K562 (cell line): ENCODE data around the gene SLC5A2. TPM values are rescaled to one million over a fixed set of nuclear protein-coding genes. Genes with fewer than 3 reads are reported as not detected.
A peak's percentile ranks its signal among the peaks of the same experiment; 100 is the strongest.

Experiments
- ATAC-seq: fragments of 200-7000 bp; cut with Tn5 transposase; 3 replicates; pipeline ENCODE4 v1.9.1; 2020; ENCODE audit warnings: moderate library complexity
- BruUV-seq: library from RNA; stranded (reverse); fragments of 400-500 nt; replicated peaks from 2 replicates; lab custom pipeline; 2021; lab: Mats Ljungman, UMichigan
- CTCF ChIA-PET: fragments of 300-600 bp; formaldehyde crosslinking; extraction: SDS; loops from one replicate; lab custom pipeline; 2021; ENCODE audit warnings: low intra/inter-chr PET ratio; lab: Yijun Ruan, JAX
- POLR2A ChIA-PET: fragments of 300-600, 350-650 bp; sonication (Branson Sonifier 250); formaldehyde crosslinking; extraction: SDS; loops from one replicate; lab custom pipeline; 2021; ENCODE audit warnings: antibody characterized with exemption, inconsistent platforms; lab: Yijun Ruan, JAX
- DNase-seq, 4 experiments: peaks; one replicate each; pipeline versions ENCODE4 v3.0.0 to v3.0.0-alpha.2; 2011 to 2018; ENCODE audit warnings: low spot score in 3 of 4, mixed read lengths in 3 of 4; ENCODE audit errors: extremely low read depth in 1 of 4
- FAIRE-seq: peaks from 2 replicates; lab custom pipeline; 2011; peaks lifted over from hg19 to GRCh38; lab: Jason Lieb, UNC
- H2AFZ ChIP-seq: 2 replicates; pipeline ENCODE4 v1.6.0; 2011; ENCODE audit warnings: low read depth, low read length, control low read depth, inconsistent platforms
- H3K27ac ChIP-seq: fragments of 200-600 bp; 3 replicates; pipeline ENCODE4 v1.8.0; 2011; ENCODE audit warnings: low read depth, mild to moderate bottlenecking, control low read depth, inconsistent platforms, low read length, moderate library complexity, mixed read lengths; ENCODE audit errors: extremely low read depth
- H3K27me3 ChIP-seq, 2 experiments: fragments of 300-600 bp in 1 of 2; 2 replicates in 1 of 2; 3 replicates in 1 of 2; pipeline versions ENCODE4 v1.6.0 to v1.8.0; 2011; ENCODE audit warnings: inconsistent platforms in 2 of 2, low read length in 2 of 2, mild to moderate bottlenecking in 1 of 2, mixed read lengths in 1 of 2, moderate library complexity in 1 of 2; ENCODE audit not compliant: control insufficient read depth in 2 of 2, insufficient read depth in 2 of 2
- H3K36me3 ChIP-seq: fragments of 300-600 bp; 3 replicates; pipeline ENCODE4 v1.8.0; 2011; ENCODE audit warnings: mild to moderate bottlenecking, low read length, inconsistent platforms; ENCODE audit not compliant: control insufficient read depth, insufficient read depth
- H3K4me1 ChIP-seq, 2 experiments: fragments of 200-600 bp in 1 of 2; replicated peaks in 1 of 2; 2 replicates in 1 of 2; 3 replicates in 1 of 2; pipeline versions ENCODE4 v1.5.1 to v1.8.0; 2011; ENCODE audit warnings: inconsistent platforms in 2 of 2, low read length in 2 of 2, mild to moderate bottlenecking in 1 of 2, mixed read lengths in 1 of 2, moderate library complexity in 1 of 2; ENCODE audit not compliant: control insufficient read depth in 2 of 2, insufficient read depth in 2 of 2
- H3K4me2 ChIP-seq: 2 replicates; pipeline ENCODE4 v1.6.1; 2011; ENCODE audit warnings: low read length, control low read depth, inconsistent platforms, mixed read lengths; ENCODE audit not compliant: insufficient read depth
- H3K4me3 ChIP-seq: fragments of 200-600 bp; sonication (generic), shearing (Covaris generic); 2 replicates; pipeline ENCODE4 v1.5.1; 2016; ENCODE audit warnings: control low read depth, inconsistent platforms
- H3K79me2 ChIP-seq: fragments of 200-600 bp; 3 replicates; pipeline ENCODE4 v1.8.0; 2011; ENCODE audit warnings: low read length, inconsistent platforms; ENCODE audit not compliant: control insufficient read depth, insufficient read depth
- H3K9ac ChIP-seq, 2 experiments: 2 replicates each; pipeline versions ENCODE4 v1.6.0 to v1.6.1; 2011; ENCODE audit warnings: low read depth in 2 of 2, low read length in 2 of 2, control low read depth in 1 of 2, inconsistent platforms in 1 of 2, mild to moderate bottlenecking in 1 of 2, mixed read lengths in 1 of 2; ENCODE audit not compliant: insufficient read depth in 1 of 2
- H3K9me1 ChIP-seq: one replicate; pipeline ENCODE4 v1.6.0; 2011; ENCODE audit warnings: inconsistent platforms, mild to moderate bottlenecking, low read length, moderate library complexity; ENCODE audit not compliant: control insufficient read depth, insufficient read depth
- H3K9me3 ChIP-seq: replicated peaks from 2 replicates; pipeline ENCODE4 v1.5.1; 2011; ENCODE audit warnings: low read depth, low read length, inconsistent platforms; ENCODE audit not compliant: control insufficient read depth, insufficient read depth
- H4K20me1 ChIP-seq: replicated peaks from 2 replicates; pipeline ENCODE4 v1.6.1; 2011; ENCODE audit warnings: low read length, inconsistent platforms, mixed read lengths; ENCODE audit not compliant: control insufficient read depth, insufficient read depth
- KLF13 ChIP-seq: fragments of 450-650 bp; IDR thresholded peaks from 2 replicates; pipeline ENCODE4 v1.6.1; 2016; ENCODE audit warnings: missing genetic modification characterization, low read depth, mild to moderate bottlenecking, missing compliant biosample characterization, moderate library complexity, borderline replicate concordance
- MAFG ChIP-seq: fragments of 450-650 bp; conservative IDR thresholded peaks from 2 replicates; pipeline ENCODE4 v1.6.1; 2016; ENCODE audit warnings: missing genetic modification characterization, missing compliant biosample characterization
- OTX1 ChIP-seq: fragments of 450-650 bp; formaldehyde crosslinking; IDR thresholded peaks from 2 replicates; pipeline ENCODE4 v1.4.0; 2022; ENCODE audit warnings: mild to moderate bottlenecking
- SIX5 ChIP-seq, 2 experiments: IDR thresholded peaks; 2 replicates each; pipeline ENCODE4 v1.6.1; 2011; ENCODE audit warnings: low read length in 2 of 2, borderline replicate concordance in 1 of 2, low read depth in 1 of 2, mild to moderate bottlenecking in 1 of 2, moderate library complexity in 1 of 2; ENCODE audit not compliant: insufficient read depth in 1 of 2
- TOE1 ChIP-seq, 2 experiments: fragments of 450-650 bp in 1 of 2; sonication (generic) in 1 of 2; formaldehyde crosslinking in 1 of 2; IDR thresholded peaks; 2 replicates each; pipeline versions ENCODE4 v1.7.1 to v1.8.0; 2016 to 2022; ENCODE audit warnings: borderline replicate concordance in 2 of 2, mild to moderate bottlenecking in 2 of 2, antibody characterized with exemption in 1 of 2, inconsistent platforms in 1 of 2, low read depth in 1 of 2, missing genetic modification reagents in 1 of 2, moderate library complexity in 1 of 2
- ZNF384 ChIP-seq: IDR thresholded peaks from 2 replicates; pipeline ENCODE4 v1.6.1; 2012; ENCODE audit warnings: low read depth, low read length, improper control_type of control experiment
- WGBS: fragments of 100-300 bp; shearing (Covaris generic); methylation state at CpG from one replicate; pipeline ENCODE4 v1.1.6; 2016; ENCODE audit warnings: low coverage, mixed read lengths; ENCODE audit not compliant: insufficient coverage; ENCODE audit errors: missing lambda C conversion rate; 5-methylcytosine and 5-hydroxymethylcytosine counted together
- in situ Hi-C: fragments of 300-500 bp; cut with MboI; formaldehyde crosslinking; loops from 4 replicates; pipeline ENCODE4 v1.15.0; 2018; ENCODE audit warnings: inconsistent platforms, mixed read lengths
- intact Hi-C: fragments of 100-400 bp; cut with micrococcal nuclease; formaldehyde crosslinking; loops from 2 replicates; pipeline ENCODE4 v1.14.2; 2022
- polyA plus RNA-seq, 8 experiments: library from polyadenylated mRNA; depleted of rRNA in 4 of 8; stranded (reverse) in 5 of 8; unstranded in 3 of 8; fragments of >200 nt; fragmentation: Nextera tagmentation in 2 of 8; fragmentation: Illumina TruSeq in 1 of 8; extraction: Ambion mirVana in 2 of 8; extraction: Trizol in 1 of 8; gene quantifications; 2 replicates each; pipeline versions ENCODE4 v1.2.1 to v1.2.3, GENCODE V29; 2011 to 2014; ENCODE audit warnings: inconsistent platforms in 1 of 8, missing spikeins in 1 of 8
- total RNA-seq, 7 experiments: library from RNA; depleted of rRNA in 6 of 7; stranded (reverse); fragments of >200 nt in 6 of 7; fragmentation: Illumina TruSeq in 2 of 7; extraction: Trizol in 2 of 7; gene quantifications; 2 replicates each; pipeline versions ENCODE4 v1.2.1 to v1.2.3, GENCODE V29; 2011 to 2021; ENCODE audit warnings: low replicate concordance in 1 of 7
- TF ChIP-seq, protein P1 (sequence below), 2 experiments: IDR thresholded peaks in 1 of 2; conservative IDR thresholded peaks in 1 of 2; 2 replicates each; pipeline ENCODE4 v1.6.1; 2016; ENCODE audit warnings: low read depth in 2 of 2, mild to moderate bottlenecking in 1 of 2, missing compliant biosample characterization in 1 of 2, missing genetic modification characterization in 1 of 2, moderate library complexity in 1 of 2
- TF ChIP-seq, protein P2 (sequence below): fragments of 250-450 bp; sonication (Bioruptor Pico); IDR thresholded peaks from 2 replicates; pipeline ENCODE4 v1.4.0; 2020
- TF ChIP-seq, protein P3 (sequence below): fragments of 250-450 bp; sonication (Bioruptor Pico); IDR thresholded peaks from 2 replicates; pipeline ENCODE4 v1.5.0; 2021

SLC5A2 gene
- total and polyA plus RNA-seq, 9 of the 15 experiments (the other 6 are each of a cell fraction or from before 2014, with no cell fraction given) = 0.07 to 2.7 (median 2.2) TPM; not detected in 6

DNA sequence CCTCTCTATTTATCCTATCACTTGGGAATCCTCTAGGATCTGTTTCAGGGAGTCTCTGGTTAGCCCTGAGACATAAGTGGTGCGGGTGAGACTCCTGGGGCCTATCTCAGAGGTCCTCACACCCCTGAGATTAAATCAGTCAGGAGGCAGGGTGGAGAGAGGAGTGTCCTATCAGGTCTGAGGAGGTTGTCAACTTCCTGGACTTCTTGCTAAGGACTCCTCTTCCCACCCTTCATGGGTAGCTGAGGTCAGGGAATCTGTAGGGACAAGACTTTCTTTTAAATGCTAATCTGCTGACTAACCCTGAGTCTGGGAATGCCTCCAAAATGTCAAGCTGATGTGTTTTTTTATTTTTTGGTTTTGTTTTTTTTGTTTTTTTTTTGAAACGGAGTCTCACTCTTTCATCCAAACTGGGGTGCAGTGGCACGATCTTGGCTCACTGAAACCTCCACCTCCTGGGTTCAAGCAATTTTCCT lies 30.3 kb upstream of the SLC5A2 start (continued):
- TF ChIP-seq, protein P1, sequence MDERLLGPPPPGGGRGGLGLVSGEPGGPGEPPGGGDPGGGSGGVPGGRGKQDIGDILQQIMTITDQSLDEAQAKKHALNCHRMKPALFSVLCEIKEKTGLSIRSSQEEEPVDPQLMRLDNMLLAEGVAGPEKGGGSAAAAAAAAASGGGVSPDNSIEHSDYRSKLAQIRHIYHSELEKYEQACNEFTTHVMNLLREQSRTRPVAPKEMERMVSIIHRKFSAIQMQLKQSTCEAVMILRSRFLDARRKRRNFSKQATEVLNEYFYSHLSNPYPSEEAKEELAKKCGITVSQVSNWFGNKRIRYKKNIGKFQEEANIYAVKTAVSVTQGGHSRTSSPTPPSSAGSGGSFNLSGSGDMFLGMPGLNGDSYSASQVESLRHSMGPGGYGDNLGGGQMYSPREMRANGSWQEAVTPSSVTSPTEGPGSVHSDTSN (CRISPR knock-in tag; IDR thresholded peaks at IDR 0.05; ENCODE audit: low read depth) = no peak
- TF ChIP-seq, protein P1 (tag; conservative IDR thresholded peaks at IDR 0.05; ENCODE audit: low read depth) = 0 out of 2 replicates have a peak, but pooled peaks have one; percentile 37
- peak; percentile 61 for TF ChIP-seq MAFG
- TF ChIP-seq, all 486 proteins: peak for 22

DNA sequence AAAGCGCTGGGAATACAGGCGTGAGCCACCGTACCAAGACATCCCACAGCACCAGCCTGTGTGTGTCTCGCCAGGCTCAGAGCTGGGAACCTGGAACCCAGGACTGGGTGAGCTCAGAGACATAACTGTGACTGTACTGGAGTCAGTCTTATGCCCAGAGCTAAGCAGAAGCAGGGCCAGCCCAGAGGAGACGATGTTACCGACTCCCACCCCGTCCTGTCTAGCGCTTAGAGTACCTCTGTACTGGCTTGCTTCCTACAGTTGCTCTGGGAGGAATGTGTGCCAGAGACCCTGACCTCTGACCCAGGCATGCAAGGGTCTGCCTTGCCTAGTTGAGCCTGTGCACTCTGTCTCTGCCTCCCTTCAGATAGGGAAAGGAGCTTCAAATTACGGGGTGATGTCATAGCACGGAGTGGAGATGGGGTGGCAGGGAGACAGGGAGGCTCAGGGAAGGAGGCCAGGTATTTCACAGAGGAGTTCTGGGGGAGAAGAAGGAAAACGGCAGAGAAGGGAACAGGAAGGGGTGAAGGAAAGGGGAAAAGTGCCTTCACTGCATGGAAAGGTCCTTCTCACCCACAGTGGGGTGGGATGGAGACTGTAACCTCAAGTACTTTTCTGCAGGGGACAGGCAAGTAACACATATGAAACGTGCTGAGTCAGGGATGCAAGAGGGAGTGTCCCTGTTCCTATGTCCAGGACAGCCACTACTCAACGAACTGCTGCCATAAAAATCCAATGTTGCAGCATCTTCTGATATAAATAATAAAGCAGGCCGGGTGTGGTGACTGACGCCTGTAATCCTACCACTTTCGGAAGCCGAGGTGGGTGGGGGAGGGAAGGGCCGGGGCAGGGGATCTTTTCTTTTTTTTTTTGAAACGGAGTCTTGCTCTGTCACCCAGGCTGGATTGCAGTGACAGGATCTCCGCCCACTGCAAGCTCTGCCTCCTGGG lies 29.4 kb upstream of the SLC5A2 start:
- Histone ChIP-seq H4K20me1 (peaks cover 4% of the 10 kb centered on the region), H3K27me3 (no peaks in the 10 kb centered on the region), H3K4me1 (peaks cover 53 to 66% of the 10 kb centered on the region in 2 experiments), H3K79me2 (peaks cover 44% of the 10 kb centered on the region), H2AFZ (peak overlapping the region; percentile 73), H3K9ac (peak overlapping the region; percentile 28 to 84), H3K27ac (peak overlapping the region; percentile 71), H3K36me3 (peaks cover 22% of the 10 kb centered on the region; the same call in 1 of the 3 replicates), H3K9me3 (no peaks in the 10 kb centered on the region), H3K4me2 (peak overlapping the region; percentile 83), H3K4me3 (no peak overlapping the region), H3K9me1 (no peaks in the 10 kb centered on the region)
- ChIA-PET CTCF (interaction anchor here (0.9 kb wide), 1 partner anchor 415 kb away, joined by 3 read pairs; no protein-coding TSS in a partner anchor), POLR2A (interaction anchor here (0.6 to 1.5 kb wide), 6 partner anchors 10 to 274 kb away, joined by 3 to 7 read pairs (median 4); partner anchors contain the start of gene FUS)
- BruUV-seq = no TSS peak
- intact Hi-C loops = loop anchor here (2.0 to 10.0 kb wide), 4 partner anchors 51 to 499 kb away; partner anchors contain the start of gene SETD1A
- DNase-seq (peak; percentile 40 to 81 (median 52)), ATAC-seq (peak; percentile 63), FAIRE-seq (peak; percentile 42)
- 12% methylated on average over 18 of the region's 20 CpGs for WGBS
- in situ Hi-C loops = loop anchor here (10.0 kb wide), 1 partner anchor 241 kb away; no protein-coding TSS in a partner anchor
- peak; percentile 83; the same call in 1 of the 2 replicates for TF ChIP-seq OTX1 (CRISPR knock-in tag)
- no peak for TF ChIP-seq SIX5 (IDR thresholded peaks at IDR 0.05; ENCODE audit: borderline replicate concordance in 1 of 2, insufficient read depth in 1 of 2, low read depth in 1 of 2, low read length in 2 of 2)
- TF ChIP-seq KLF13 (tag) = 0 out of 2 replicates have a peak, but pooled peaks have one; percentile 47
- TF ChIP-seq, protein P2, sequence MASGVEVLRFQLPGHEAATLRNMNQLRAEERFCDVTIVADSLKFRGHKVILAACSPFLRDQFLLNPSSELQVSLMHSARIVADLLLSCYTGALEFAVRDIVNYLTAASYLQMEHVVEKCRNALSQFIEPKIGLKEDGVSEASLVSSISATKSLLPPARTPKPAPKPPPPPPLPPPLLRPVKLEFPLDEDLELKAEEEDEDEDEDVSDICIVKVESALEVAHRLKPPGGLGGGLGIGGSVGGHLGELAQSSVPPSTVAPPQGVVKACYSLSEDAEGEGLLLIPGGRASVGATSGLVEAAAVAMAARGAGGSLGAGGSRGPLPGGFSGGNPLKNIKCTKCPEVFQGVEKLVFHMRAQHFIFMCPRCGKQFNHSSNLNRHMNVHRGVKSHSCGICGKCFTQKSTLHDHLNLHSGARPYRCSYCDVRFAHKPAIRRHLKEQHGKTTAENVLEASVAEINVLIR = no peak
- TF ChIP-seq TOE1 (IDR thresholded peaks at IDR 0.05; ENCODE audit: borderline replicate concordance) = peak; percentile 9; the same call in 1 of the 2 replicates
- TF ChIP-seq TOE1 (CRISPR knock-in tag; IDR thresholded peaks at IDR 0.05; ENCODE audit: borderline replicate concordance, low read depth) = no peak
- TF ChIP-seq ZNF384 = peak; percentile 83
- TF ChIP-seq, protein P3, sequence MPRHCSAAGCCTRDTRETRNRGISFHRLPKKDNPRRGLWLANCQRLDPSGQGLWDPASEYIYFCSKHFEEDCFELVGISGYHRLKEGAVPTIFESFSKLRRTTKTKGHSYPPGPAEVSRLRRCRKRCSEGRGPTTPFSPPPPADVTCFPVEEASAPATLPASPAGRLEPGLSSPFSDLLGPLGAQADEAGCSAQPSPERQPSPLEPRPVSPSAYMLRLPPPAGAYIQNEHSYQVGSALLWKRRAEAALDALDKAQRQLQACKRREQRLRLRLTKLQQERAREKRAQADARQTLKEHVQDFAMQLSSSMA (CRISPR knock-in tag) = no peak
